Suprapubic skin (tissue), 3 donors: ENCODE data around the gene TRIM65.

ENCODE experiments used
- POLR2A ChIP-seq, 2 donors: fragments of 450-650 bp; IDR thresholded peaks; one replicate each; pipeline ENCODE4 v1.6.1; 2017; ENCODE audit warnings: antibody characterized with exemption in 2 of 2, mild to moderate bottlenecking in 2 of 2, moderate library complexity in 2 of 2
- TF ChIP-seq, protein P1 (sequence below), 2 donors: fragments of 200-600 bp in 1 of 2; fragments of 450-650 bp in 1 of 2; sonication (generic) in 1 of 2; IDR thresholded peaks; one replicate each; pipeline ENCODE4 v1.5.1; 2016 to 2019; ENCODE audit warnings: antibody characterized with exemption in 2 of 2, mild to moderate bottlenecking in 1 of 2, moderate library complexity in 1 of 2

DNA sequence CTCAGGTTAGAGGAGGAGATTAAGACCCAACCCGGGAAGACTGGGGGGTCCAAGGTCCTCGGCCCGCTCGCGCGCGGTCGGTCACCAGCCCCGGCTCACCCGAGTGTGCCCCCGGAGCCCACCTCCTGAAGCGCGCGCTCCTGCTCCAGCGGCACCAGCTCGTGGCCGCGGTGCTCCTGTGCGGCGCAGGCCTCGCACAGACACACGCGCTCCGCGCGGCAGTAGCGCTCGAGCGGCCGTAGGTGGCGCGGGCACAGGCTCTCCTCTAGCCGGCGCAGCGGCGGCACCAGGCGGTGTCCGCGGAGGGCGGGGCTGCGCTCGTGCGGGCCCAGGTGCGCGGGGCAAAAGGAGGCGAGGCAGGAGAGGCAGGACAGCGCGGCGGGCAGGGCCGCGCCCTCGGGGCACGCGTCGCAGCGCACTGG, 19.0 kb downstream of the TRIM65 start:
- TF ChIP-seq, protein P1, sequence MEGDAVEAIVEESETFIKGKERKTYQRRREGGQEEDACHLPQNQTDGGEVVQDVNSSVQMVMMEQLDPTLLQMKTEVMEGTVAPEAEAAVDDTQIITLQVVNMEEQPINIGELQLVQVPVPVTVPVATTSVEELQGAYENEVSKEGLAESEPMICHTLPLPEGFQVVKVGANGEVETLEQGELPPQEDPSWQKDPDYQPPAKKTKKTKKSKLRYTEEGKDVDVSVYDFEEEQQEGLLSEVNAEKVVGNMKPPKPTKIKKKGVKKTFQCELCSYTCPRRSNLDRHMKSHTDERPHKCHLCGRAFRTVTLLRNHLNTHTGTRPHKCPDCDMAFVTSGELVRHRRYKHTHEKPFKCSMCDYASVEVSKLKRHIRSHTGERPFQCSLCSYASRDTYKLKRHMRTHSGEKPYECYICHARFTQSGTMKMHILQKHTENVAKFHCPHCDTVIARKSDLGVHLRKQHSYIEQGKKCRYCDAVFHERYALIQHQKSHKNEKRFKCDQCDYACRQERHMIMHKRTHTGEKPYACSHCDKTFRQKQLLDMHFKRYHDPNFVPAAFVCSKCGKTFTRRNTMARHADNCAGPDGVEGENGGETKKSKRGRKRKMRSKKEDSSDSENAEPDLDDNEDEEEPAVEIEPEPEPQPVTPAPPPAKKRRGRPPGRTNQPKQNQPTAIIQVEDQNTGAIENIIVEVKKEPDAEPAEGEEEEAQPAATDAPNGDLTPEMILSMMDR (IDR thresholded peaks at IDR 0.05): peak; percentile 27 to 70
- TF ChIP-seq POLR2A (IDR thresholded peaks at IDR 0.05): no peak
